PFSK-1 (cell line): ENCODE measurements around the gene MMUT.

ENCODE experiments used
- REST ChIP-seq, 2 experiments: IDR thresholded peaks; 2 replicates each; pipeline versions ENCODE4 v1.6.1 to v1.8.0; 2011 to 2012; ENCODE audit warnings: low read depth in 2 of 2, low read length in 2 of 2, control low read depth in 1 of 2, inconsistent platforms in 1 of 2, mild to moderate bottlenecking in 1 of 2, moderate library complexity in 1 of 2; ENCODE audit not compliant: insufficient read depth in 1 of 2
- TAF1 ChIP-seq: IDR thresholded peaks from 2 replicates; pipeline ENCODE4 v1.6.1; 2012; ENCODE audit warnings: low read length, control low read depth, borderline replicate concordance; ENCODE audit not compliant: insufficient read depth

GRCh38 chr6:49430187-49430586 lies 32.9 kb downstream of the MMUT start:
- TF ChIP-seq REST (IDR thresholded peaks at IDR 0.05; ENCODE audit: insufficient read depth in 1 of 2, low read depth in 2 of 2, low read length in 2 of 2) = no peak
- TF ChIP-seq TAF1 = no peak
